B cell (primary cell): ENCODE measurements around the gene EHBP1. TPM values are rescaled to one million over a fixed set of nuclear protein-coding genes. Genes with fewer than 3 reads are reported as not detected.

Experiments used
- ATAC-seq: fragments of 200-7000 bp; cut with Tn5 transposase; one replicate; pipeline ENCODE4 v1.10.0; 2021; ENCODE audit warnings: low read depth, mild to moderate bottlenecking, moderate number of reproducible peaks, moderate library complexity
- CTCF ChIA-PET: fragments of 350-600 bp; sonication (Branson Sonifier 250); formaldehyde crosslinking; loops from one replicate; lab custom pipeline; 2021; ENCODE audit warnings: antibody characterized with exemption, inconsistent platforms; lab: Charles Lee
- POLR2A ChIA-PET: fragments of 350-600 bp; sonication (Branson Sonifier 250); formaldehyde crosslinking; loops from one replicate; lab custom pipeline; 2021; ENCODE audit warnings: antibody characterized with exemption; lab: Charles Lee
- DNase-seq: peaks from one replicate; pipeline ENCODE4 v3.0.0; 2013
- H2AFZ ChIP-seq: 2 replicates; pipeline ENCODE4 v1.6.1; 2012; ENCODE audit warnings: mild to moderate bottlenecking, low read depth, low read length; ENCODE audit not compliant: insufficient read depth, poor library complexity, severe bottlenecking
- H3K27ac ChIP-seq, 2 donors: 1 replicate in 1 of 2; 2 replicates in 1 of 2; pipeline ENCODE4 v1.5.1; 2012 to 2013; ENCODE audit warnings: low read length in 2 of 2, mild to moderate bottlenecking in 2 of 2, moderate library complexity in 1 of 2
- H3K27me3 ChIP-seq, 4 experiments: fragments of 200-600 bp in 1 of 4; sonication (generic) in 1 of 4; replicated peaks in 1 of 4; 1 replicate in 2 of 4; 2 replicates in 2 of 4; pipeline versions ENCODE4 v1.6.1 to v1.7.0; 2013 to 2016; ENCODE audit warnings: low read length in 3 of 4, mild to moderate bottlenecking in 2 of 4, mixed read lengths in 1 of 4, moderate library complexity in 1 of 4; ENCODE audit not compliant: insufficient read depth in 4 of 4, control insufficient read depth in 3 of 4; ENCODE audit errors: control extremely low read depth in 1 of 4
- H3K36me3 ChIP-seq, 2 experiments: replicated peaks in 1 of 2; 1 replicate in 1 of 2; 2 replicates in 1 of 2; pipeline versions ENCODE4 v1.6.1 to v1.7.1; 2013; ENCODE audit warnings: low read length in 1 of 2; ENCODE audit not compliant: insufficient read depth in 2 of 2, control insufficient read depth in 1 of 2; ENCODE audit errors: control extremely low read depth in 1 of 2, extremely low read depth in 1 of 2
- H3K4me1 ChIP-seq, 2 donors: fragments of 200-600 bp in 1 of 2; sonication (generic) in 1 of 2; 1 replicate in 1 of 2; 2 replicates in 1 of 2; pipeline versions ENCODE4 v1.5.1 to v1.6.1; 2013 to 2017; ENCODE audit warnings: low read length in 2 of 2; ENCODE audit not compliant: control insufficient read depth in 2 of 2, insufficient read depth in 2 of 2
- H3K4me2 ChIP-seq: replicated peaks from 2 replicates; pipeline ENCODE3; 2012; ENCODE audit warnings: mild to moderate bottlenecking, low read depth, low read length; ENCODE audit not compliant: poor library complexity, severe bottlenecking
- H3K4me3 ChIP-seq, 5 experiments: fragments of 200-600 bp in 1 of 5; sonication (generic) in 1 of 5; 1 replicate in 3 of 5; 2 replicates in 2 of 5; pipeline versions ENCODE4 v1.5.1 to v1.7.0; 2011 to 2016; ENCODE audit warnings: low read length in 4 of 5, mild to moderate bottlenecking in 4 of 5, low read depth in 2 of 5, control low read depth in 1 of 5, moderate library complexity in 1 of 5; ENCODE audit not compliant: insufficient read depth in 1 of 5; ENCODE audit errors: control extremely low read depth in 1 of 5, extremely low read depth in 1 of 5
- H3K79me2 ChIP-seq: fragments of 200-600 bp; sonication (generic); one replicate; pipeline ENCODE4 v1.6.0; 2016; ENCODE audit warnings: low read length; ENCODE audit not compliant: control insufficient read depth, insufficient read depth
- H3K9ac ChIP-seq: fragments of 200-600 bp; sonication (generic); 2 replicates; pipeline ENCODE4 v1.6.1; 2017; ENCODE audit warnings: mild to moderate bottlenecking, low read length, moderate library complexity
- H3K9me3 ChIP-seq, 3 donors: one replicate each; pipeline versions ENCODE4 v1.6.1 to v1.7.1; 2013; ENCODE audit warnings: low read length in 2 of 3; ENCODE audit not compliant: control insufficient read depth in 2 of 3, insufficient read depth in 1 of 3; ENCODE audit errors: control extremely low read depth in 1 of 3
- H4K20me1 ChIP-seq: 2 replicates; pipeline ENCODE4 v1.6.0; 2012; ENCODE audit warnings: mild to moderate bottlenecking, low read length; ENCODE audit not compliant: insufficient read depth, control insufficient read depth, poor library complexity, severe bottlenecking
- H3K27ac Mint-ChIP-seq: one replicate; pipeline ENCODE4 v1.8.0; 2021; ENCODE audit warnings: mixed read lengths
- H3K27me3 Mint-ChIP-seq: one replicate; pipeline ENCODE4 v1.8.0; 2021; ENCODE audit warnings: mixed read lengths
- H3K4me1 Mint-ChIP-seq: one replicate; pipeline ENCODE4 v1.8.0; 2021; ENCODE audit warnings: mixed read lengths
- H3K4me3 Mint-ChIP-seq: one replicate; pipeline ENCODE4 v1.8.0; 2021; ENCODE audit warnings: mixed read lengths
- H3K9me3 Mint-ChIP-seq: one replicate; pipeline ENCODE4 v1.8.0; 2022; ENCODE audit warnings: mixed read lengths; ENCODE audit not compliant: insufficient read depth
- EZH2 ChIP-seq: IDR thresholded peaks from 2 replicates; pipeline ENCODE4 v1.6.1; 2012; ENCODE audit warnings: borderline replicate concordance, low read depth, mild to moderate bottlenecking, moderate library complexity, low read length; ENCODE audit not compliant: insufficient read depth, poor library complexity, severe bottlenecking
- WGBS: methylation state at CpG from one replicate; pipeline ENCODE4 v1.1.5; 2013; ENCODE audit warnings: missing lambda C conversion rate; ENCODE audit not compliant: insufficient coverage; 5-methylcytosine and 5-hydroxymethylcytosine counted together
- intact Hi-C: fragments of 100-400 bp; cut with micrococcal nuclease; formaldehyde crosslinking; loops from one replicate; pipeline ENCODE4 v1.10.0; 2022
- polyA plus RNA-seq: library from polyadenylated mRNA; depleted of rRNA; stranded (reverse); fragments of >200 nt; gene quantifications from 2 replicates; pipeline ENCODE4 v1.2.3, GENCODE V29; 2012
- total RNA-seq, 2 donors: library from RNA; stranded (reverse); fragments of 120-200 nt in 1 of 2; gene quantifications; 1 replicate in 1 of 2; 2 replicates in 1 of 2; pipeline versions ENCODE4 v1.2.3 to v1.2.4, GENCODE V29; 2013 to 2022
- TF ChIP-seq, protein P1 (sequence below): fragments of 200-600 bp; IDR thresholded peaks from one replicate; pipeline ENCODE4 v1.8.0; 2022; ENCODE audit warnings: antibody characterized with exemption, mild to moderate bottlenecking

Gene EHBP1
- total and polyA plus RNA-seq, 2 donors (not counting 1 experiment from before 2014, with no cell fraction given): 8.8 to 34.7 TPM

DNA sequence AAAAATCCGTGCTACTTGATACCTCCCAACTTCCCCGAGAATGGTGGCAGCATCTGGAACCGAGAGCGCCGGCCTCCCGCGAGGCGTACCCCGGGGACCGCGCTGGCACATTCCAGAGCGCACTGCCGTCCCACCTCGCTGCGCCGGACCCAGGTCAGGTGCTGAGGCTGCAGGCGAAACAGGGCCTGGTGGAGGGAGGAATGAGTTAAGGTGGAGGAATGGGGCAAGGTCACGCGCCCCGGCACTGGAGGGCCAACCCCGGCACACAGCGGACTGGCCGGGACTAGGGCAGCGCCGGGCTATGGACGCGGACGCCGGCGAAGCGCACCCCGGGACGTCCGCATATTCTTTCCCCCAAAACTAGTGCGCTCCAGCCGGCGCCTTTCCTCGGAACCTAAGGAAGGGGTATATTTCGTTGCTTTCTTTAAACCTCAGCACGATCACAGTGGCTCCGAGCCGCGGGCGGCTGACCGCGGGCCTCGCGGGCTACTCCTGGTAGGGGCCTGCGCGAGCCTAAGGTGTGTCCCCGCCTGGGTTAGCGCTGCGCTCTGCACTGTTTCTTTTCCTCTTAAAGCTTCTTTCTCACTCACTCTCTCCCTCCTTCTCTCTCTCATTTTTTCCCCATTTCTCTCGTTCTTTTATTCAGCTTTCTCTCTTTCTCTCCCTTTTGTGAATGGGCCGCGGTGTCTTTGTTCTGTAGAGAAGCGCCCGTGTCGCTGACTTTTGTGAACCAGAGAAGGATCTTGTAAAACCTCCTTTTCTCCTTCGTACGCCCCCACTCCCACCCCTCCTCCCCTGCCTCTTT, 343.1 kb downstream of the EHBP1 start:
- no peak for TF ChIP-seq EZH2
- TF ChIP-seq, protein P1, sequence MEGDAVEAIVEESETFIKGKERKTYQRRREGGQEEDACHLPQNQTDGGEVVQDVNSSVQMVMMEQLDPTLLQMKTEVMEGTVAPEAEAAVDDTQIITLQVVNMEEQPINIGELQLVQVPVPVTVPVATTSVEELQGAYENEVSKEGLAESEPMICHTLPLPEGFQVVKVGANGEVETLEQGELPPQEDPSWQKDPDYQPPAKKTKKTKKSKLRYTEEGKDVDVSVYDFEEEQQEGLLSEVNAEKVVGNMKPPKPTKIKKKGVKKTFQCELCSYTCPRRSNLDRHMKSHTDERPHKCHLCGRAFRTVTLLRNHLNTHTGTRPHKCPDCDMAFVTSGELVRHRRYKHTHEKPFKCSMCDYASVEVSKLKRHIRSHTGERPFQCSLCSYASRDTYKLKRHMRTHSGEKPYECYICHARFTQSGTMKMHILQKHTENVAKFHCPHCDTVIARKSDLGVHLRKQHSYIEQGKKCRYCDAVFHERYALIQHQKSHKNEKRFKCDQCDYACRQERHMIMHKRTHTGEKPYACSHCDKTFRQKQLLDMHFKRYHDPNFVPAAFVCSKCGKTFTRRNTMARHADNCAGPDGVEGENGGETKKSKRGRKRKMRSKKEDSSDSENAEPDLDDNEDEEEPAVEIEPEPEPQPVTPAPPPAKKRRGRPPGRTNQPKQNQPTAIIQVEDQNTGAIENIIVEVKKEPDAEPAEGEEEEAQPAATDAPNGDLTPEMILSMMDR: no peak
- intact Hi-C loops: loop anchor here (5.0 kb wide), 1 partner anchor 539 kb away; the partner anchor contains the start of genes MDH1 and WDPCP
- peaks cover 1 to 92% (median 77%) of the 10 kb centered on the region in 4 experiments for H3K27me3 ChIP-seq
- POLR2A ChIA-PET: no interaction called here
- H3K9me3 ChIP-seq: peaks cover 0 to 58% (median 0%) of the 10 kb centered on the region in 3 donors
- no peak for ATAC-seq
- no peak overlapping the region for H3K9ac ChIP-seq
- peaks cover 85% of the 10 kb centered on the region for H3K27me3 Mint-ChIP-seq
- no peak overlapping the region for H3K4me3 ChIP-seq
- peaks cover 10% of the 10 kb centered on the region for H4K20me1 ChIP-seq
- no peaks in the 10 kb centered on the region for H3K9me3 Mint-ChIP-seq
- H2AFZ ChIP-seq: no peak overlapping the region
- CTCF ChIA-PET: no interaction called here
- 6% methylated on average over 54 of the region's 61 CpGs for WGBS
- H3K27ac ChIP-seq: no peak overlapping the region
- peak overlapping the region; percentile 84 for H3K4me2 ChIP-seq
- H3K36me3 ChIP-seq: no peaks in the 10 kb centered on the region
- peak; percentile 58 for DNase-seq
- no peaks in the 10 kb centered on the region for H3K79me2 ChIP-seq
- peaks cover 54% of the 10 kb centered on the region for H3K4me1 Mint-ChIP-seq
- peaks cover 65 to 66% of the 10 kb centered on the region in 2 donors for H3K4me1 ChIP-seq
- H3K4me3 Mint-ChIP-seq: peak overlapping the region; percentile 85
- H3K27ac Mint-ChIP-seq: peak overlapping the region; percentile 10
